BLaER1 treated with 17β-estradiol and CSF1 and Interleukin-3, amounts not matched to agents 10 nM and 100 nM (cell line): Measurements from ENCODE around the gene TUBB8.

ENCODE experiments used
- H3K27ac ChIP-seq, 11 experiments: shearing (Covaris generic); formaldehyde crosslinking; 2 replicates each; pipeline ENCODE4 v1.8.1; 2022
- H3K27me3 ChIP-seq, 11 experiments: shearing (Covaris generic); formaldehyde crosslinking; 2 replicates each; pipeline ENCODE4 v1.8.1; 2022
- H3K36me3 ChIP-seq, 11 experiments: shearing (Covaris generic); formaldehyde crosslinking; 2 replicates each; pipeline ENCODE4 v1.8.1; 2022
- H3K4me1 ChIP-seq, 10 experiments: shearing (Covaris generic); formaldehyde crosslinking; 2 replicates each; pipeline ENCODE4 v1.8.1; 2022
- H3K4me2 ChIP-seq, 11 experiments: shearing (Covaris generic); formaldehyde crosslinking; 2 replicates each; pipeline ENCODE4 v1.8.1; 2022
- H3K4me3 ChIP-seq, 10 experiments: shearing (Covaris generic); formaldehyde crosslinking; 2 replicates each; pipeline ENCODE4 v1.8.1; 2022
- H3K9ac ChIP-seq, 11 experiments: shearing (Covaris generic); formaldehyde crosslinking; 2 replicates each; pipeline ENCODE4 v1.8.1; 2022
- H3K9me3 ChIP-seq, 11 experiments: shearing (Covaris generic); formaldehyde crosslinking; replicated peaks in 1 of 11; 2 replicates each; pipeline ENCODE4 v1.8.1; 2022
- H4K20me1 ChIP-seq, 11 experiments: shearing (Covaris generic); formaldehyde crosslinking; 2 replicates each; pipeline ENCODE4 v1.8.1; 2022
- Cebpa-rat ChIP-seq, 11 experiments: shearing (Covaris generic); IDR thresholded peaks; 2 replicates each; pipeline ENCODE4 v1.8.1; 2022

Gene TUBB8

GRCh38 chr10:48996-49395, at the start of gene TUBB8:
TUBB8 (minus strand) TSS chr10:49296; CDS start chr10:49238, 58 bp downstream.
- Histone ChIP-seq H3K36me3 (no peaks in the 10 kb centered on the region), H4K20me1 (no peaks in the 10 kb centered on the region), H3K4me3 (no peak within 1 kb of the TSS), H3K27me3 (no peaks in the 10 kb centered on the region), H3K4me2 (no peak within 1 kb of the TSS), H3K27ac (no peak within 1 kb of the TSS), H3K9me3 (no peaks in the 10 kb centered on the region), H3K4me1 (no peaks in the 10 kb centered on the region), H3K9ac (no peak within 1 kb of the TSS)
- TF ChIP-seq Cebpa-rat (IDR thresholded peaks at IDR 0.05), result no peak

GRCh38 chr10:96466-96865, 47.4 kb upstream of the TUBB8 start:
- no peak for TF ChIP-seq Cebpa-rat (IDR thresholded peaks at IDR 0.05)
- H3K4me2 ChIP-seq, result no peak overlapping the region

GRCh38 chr10:95356-96115, 46.4 kb upstream of the TUBB8 start:
- H3K9me3 ChIP-seq, result peaks cover 52 to 74% (median 61%) of the 10 kb centered on the region in 11 experiments
- no peak overlapping the region for H3K9ac ChIP-seq
- H3K4me3 ChIP-seq, result no peak overlapping the region
- no peak overlapping the region for H3K4me2 ChIP-seq
- H3K36me3 ChIP-seq, result peaks cover 0 to 10% (median 0%) of the 10 kb centered on the region in 11 experiments; a peak in 2 of 22 replicates
- 0 out of 20 replicates have a peak, but pooled peaks cover 0 to 8% (median 0%) of the 10 kb centered on the region in 10 experiments for H3K4me1 ChIP-seq
- no peaks in the 10 kb centered on the region for H3K27me3 ChIP-seq
- no peaks in the 10 kb centered on the region for H4K20me1 ChIP-seq
- H3K27ac ChIP-seq, result no peak overlapping the region
- TF ChIP-seq Cebpa-rat (IDR thresholded peaks at IDR 0.05), result no peak

More at GRCh38 chr10:96466-96865, 47.4 kb upstream of the TUBB8 start:
- Histone ChIP-seq H3K9ac (no peak overlapping the region), H3K36me3 (peaks cover 0 to 10% (median 0%) of the 10 kb centered on the region in 11 experiments; a peak in 2 of 22 replicates), H3K4me1 (0 out of 20 replicates have a peak, but pooled peaks cover 0 to 8% (median 0%) of the 10 kb centered on the region in 10 experiments), H3K9me3 (peaks cover 52 to 71% (median 65%) of the 10 kb centered on the region in 11 experiments), H3K4me3 (no peak overlapping the region), H3K27ac (no peak overlapping the region), H3K27me3 (no peaks in the 10 kb centered on the region), H4K20me1 (no peaks in the 10 kb centered on the region)

GRCh38 chr10:94613-95012, 45.5 kb upstream of the TUBB8 start:
- H3K9me3 ChIP-seq, result peaks cover 52 to 68% (median 54%) of the 10 kb centered on the region in 11 experiments
- no peak overlapping the region for H3K27ac ChIP-seq
- no peak overlapping the region for H3K4me3 ChIP-seq
- no peak for TF ChIP-seq Cebpa-rat (IDR thresholded peaks at IDR 0.05)
- no peak overlapping the region for H3K9ac ChIP-seq
- no peaks in the 10 kb centered on the region for H3K27me3 ChIP-seq
- 0 out of 20 replicates have a peak, but pooled peaks cover 0 to 8% (median 0%) of the 10 kb centered on the region in 10 experiments for H3K4me1 ChIP-seq
- H4K20me1 ChIP-seq, result no peaks in the 10 kb centered on the region
- H3K4me2 ChIP-seq, result no peak overlapping the region
- H3K36me3 ChIP-seq, result peaks cover 0 to 10% (median 0%) of the 10 kb centered on the region in 11 experiments; a peak in 2 of 22 replicates

GRCh38 chr10:92846-93245, 43.8 kb upstream of the TUBB8 start:
- H4K20me1 ChIP-seq, result no peaks in the 10 kb centered on the region
- 0 out of 20 replicates have a peak, but pooled peaks cover 0 to 8% (median 0%) of the 10 kb centered on the region in 10 experiments for H3K4me1 ChIP-seq
- H3K4me2 ChIP-seq, result no peak overlapping the region
- H3K9me3 ChIP-seq, result peaks cover 38 to 51% (median 39%) of the 10 kb centered on the region in 11 experiments
- no peaks in the 10 kb centered on the region for H3K27me3 ChIP-seq
- peaks cover 0 to 10% (median 0%) of the 10 kb centered on the region in 11 experiments; a peak in 2 of 22 replicates for H3K36me3 ChIP-seq
- no peak overlapping the region for H3K4me3 ChIP-seq
- H3K27ac ChIP-seq, result no peak overlapping the region
- no peak overlapping the region for H3K9ac ChIP-seq
- no peak for TF ChIP-seq Cebpa-rat (IDR thresholded peaks at IDR 0.05)

GRCh38 chr10:92153-92552, 43.1 kb upstream of the TUBB8 start:
- Histone ChIP-seq H3K4me3 (no peak overlapping the region), H4K20me1 (no peaks in the 10 kb centered on the region), H3K9me3 (peaks cover 31 to 44% (median 32%) of the 10 kb centered on the region in 11 experiments), H3K27me3 (no peaks in the 10 kb centered on the region), H3K4me1 (0 out of 20 replicates have a peak, but pooled peaks cover 0 to 8% (median 0%) of the 10 kb centered on the region in 10 experiments), H3K36me3 (peaks cover 0 to 10% (median 0%) of the 10 kb centered on the region in 11 experiments; a peak in 2 of 22 replicates), H3K27ac (no peak overlapping the region), H3K9ac (no peak overlapping the region), H3K4me2 (no peak overlapping the region)
- TF ChIP-seq Cebpa-rat (IDR thresholded peaks at IDR 0.05), result no peak

GRCh38 chr10:91313-91712, 42.2 kb upstream of the TUBB8 start:
- no peaks in the 10 kb centered on the region for H3K27me3 ChIP-seq
- H3K36me3 ChIP-seq, result peaks cover 0 to 6% (median 0%) of the 10 kb centered on the region in 11 experiments; a peak in 2 of 22 replicates
- peaks cover 23 to 36% (median 24%) of the 10 kb centered on the region in 11 experiments for H3K9me3 ChIP-seq
- no peak overlapping the region for H3K4me3 ChIP-seq
- H3K4me1 ChIP-seq, result 0 out of 20 replicates have a peak, but pooled peaks cover 0 to 8% (median 0%) of the 10 kb centered on the region in 10 experiments
- H3K27ac ChIP-seq, result no peak overlapping the region
- no peak for TF ChIP-seq Cebpa-rat (IDR thresholded peaks at IDR 0.05)
- no peak overlapping the region for H3K4me2 ChIP-seq
- H4K20me1 ChIP-seq, result no peaks in the 10 kb centered on the region
- no peak overlapping the region for H3K9ac ChIP-seq

- Histone ChIP-seq H3K4me3 (no peak overlapping the region), H3K27ac (no peak overlapping the region), H3K4me1 (0 out of 20 replicates have a peak, but pooled peaks cover 0 to 8% (median 0%) of the 10 kb centered on the region in 10 experiments), H3K9ac (no peak overlapping the region), H3K27me3 (no peaks in the 10 kb centered on the region), H4K20me1 (no peaks in the 10 kb centered on the region), H3K9me3 (peaks cover 11 to 24% (median 12%) of the 10 kb centered on the region in 11 experiments), H3K36me3 (no peaks in the 10 kb centered on the region), H3K4me2 (no peak overlapping the region)
- no peak for TF ChIP-seq Cebpa-rat (IDR thresholded peaks at IDR 0.05)
These were observed 41.1 kb upstream of the TUBB8 start for GRCh38 chr10:90161-90560.

- no peak overlapping the region for H3K4me3 ChIP-seq
- H3K9ac ChIP-seq, result no peak overlapping the region
- no peak for TF ChIP-seq Cebpa-rat (IDR thresholded peaks at IDR 0.05)
- H3K27me3 ChIP-seq, result no peaks in the 10 kb centered on the region
- H3K4me1 ChIP-seq, result 0 out of 20 replicates have a peak, but pooled peaks cover 0 to 8% (median 0%) of the 10 kb centered on the region in 10 experiments
- H3K4me2 ChIP-seq, result no peak overlapping the region
- peaks cover 2 to 15% (median 3%) of the 10 kb centered on the region in 11 experiments; a peak in 17 of 22 replicates for H3K9me3 ChIP-seq
- H3K36me3 ChIP-seq, result no peaks in the 10 kb centered on the region
- H3K27ac ChIP-seq, result no peak overlapping the region
- H4K20me1 ChIP-seq, result no peaks in the 10 kb centered on the region
These were observed 40.2 kb upstream of the TUBB8 start for GRCh38 chr10:89248-89647.
